C4-2B (cell line): ENCODE measurements around the gene KCNQ1.

Source experiments
- H3K27ac ChIP-seq: fragments of 450-650 bp; 2 replicates; pipeline ENCODE4 v1.5.1; 2017
- CTCF ChIP-seq: fragments of 450-650 bp; conservative IDR thresholded peaks from 2 replicates; pipeline ENCODE4 v1.5.1; 2017; ENCODE audit warnings: mild to moderate bottlenecking
- ZFX ChIP-seq: fragments of 450-650 bp; IDR thresholded peaks from 2 replicates; pipeline ENCODE4 v1.6.1; 2017

KCNQ1 gene

GRCh38 chr11:2826679-2827056 lies 381.9 kb downstream of the KCNQ1 start:
- TF ChIP-seq CTCF (no peak), ZFX (no peak)
- no peak overlapping the region for H3K27ac ChIP-seq

- H3K27ac ChIP-seq: no peak overlapping the region
- TF ChIP-seq ZFX (no peak), CTCF (no peak)
These were observed 382.4 kb downstream of the KCNQ1 start for GRCh38 chr11:2827256-2827655.

GRCh38 chr11:2827792-2828191 lies 383.0 kb downstream of the KCNQ1 start:
- TF ChIP-seq ZFX (no peak), CTCF (no peak)
- H3K27ac ChIP-seq: no peak overlapping the region

GRCh38 chr11:2828585-2829330 lies 383.9 kb downstream of the KCNQ1 start:
- no peak overlapping the region for H3K27ac ChIP-seq
- TF ChIP-seq CTCF (no peak), ZFX (no peak)

- TF ChIP-seq CTCF (no peak), ZFX (no peak)
- H3K27ac ChIP-seq: no peak overlapping the region
These were observed 385.4 kb downstream of the KCNQ1 start for GRCh38 chr11:2830030-2830812.

- TF ChIP-seq ZFX (no peak), CTCF (no peak)
- no peak overlapping the region for H3K27ac ChIP-seq
These were observed 386.1 kb downstream of the KCNQ1 start for GRCh38 chr11:2830886-2831285.

- TF ChIP-seq ZFX (no peak), CTCF (no peak)
- H3K27ac ChIP-seq: no peak overlapping the region
These were observed 387.1 kb downstream of the KCNQ1 start for GRCh38 chr11:2831781-2832532.
